HEK293 (cell line): ENCODE measurements around the gene KIF20A.

ENCODE experiments used
- BCL11A ChIP-seq: fragments of 450-650 bp; formaldehyde crosslinking; IDR thresholded peaks from 2 replicates; pipeline ENCODE4 v1.5.1; 2016; ENCODE audit warnings: low read depth, missing biosample characterization, missing genetic modification characterization
- CTCF ChIP-seq: fragments of 450-650 bp; formaldehyde crosslinking; IDR thresholded peaks from 2 replicates; pipeline ENCODE4 v1.5.1; 2016; ENCODE audit warnings: missing biosample characterization, missing genetic modification characterization
- PBX3 ChIP-seq: sonication (generic); formaldehyde crosslinking; IDR thresholded peaks from 2 replicates; pipeline ENCODE4 v1.8.1; 2022; ENCODE audit warnings: mild to moderate bottlenecking, moderate library complexity, missing genetic modification reagents
- REST ChIP-seq: fragments of 450-650 bp; formaldehyde crosslinking; IDR thresholded peaks from 2 replicates; pipeline ENCODE4 v1.5.1; 2016; ENCODE audit warnings: missing biosample characterization, missing genetic modification characterization
- SALL2 ChIP-seq: fragments of 450-650 bp; formaldehyde crosslinking; IDR thresholded peaks from 2 replicates; pipeline ENCODE4 v1.5.0; 2017; ENCODE audit warnings: missing biosample characterization, mild to moderate bottlenecking, missing genetic modification characterization, borderline replicate concordance
- YY1 ChIP-seq: fragments of 450-650 bp; formaldehyde crosslinking; IDR thresholded peaks from 2 replicates; pipeline ENCODE4 v1.5.1; 2018; ENCODE audit warnings: missing biosample characterization, missing genetic modification characterization
- YY2 ChIP-seq: fragments of 450-650 bp; formaldehyde crosslinking; IDR thresholded peaks from 2 replicates; pipeline ENCODE4 v1.5.1; 2016; ENCODE audit warnings: missing biosample characterization, missing genetic modification characterization
- ZBTB6 ChIP-seq: fragments of 450-650 bp; formaldehyde crosslinking; IDR thresholded peaks from 2 replicates; pipeline ENCODE4 v1.5.1; 2017; ENCODE audit warnings: missing biosample characterization, missing genetic modification characterization
- ZNF112 ChIP-seq: fragments of 450-650 bp; formaldehyde crosslinking; IDR thresholded peaks from 2 replicates; pipeline ENCODE4 v1.5.0; 2017; ENCODE audit warnings: missing biosample characterization, missing genetic modification characterization
- ZNF169 ChIP-seq: fragments of 450-650 bp; formaldehyde crosslinking; IDR thresholded peaks from 2 replicates; pipeline ENCODE4 v1.5.1; 2016; ENCODE audit warnings: missing biosample characterization, missing genetic modification characterization
- ZNF24 ChIP-seq: fragments of 450-650 bp; formaldehyde crosslinking; IDR thresholded peaks from 2 replicates; pipeline ENCODE4 v1.5.1; 2016; ENCODE audit warnings: missing biosample characterization, missing genetic modification characterization
- ZNF274 ChIP-seq, 2 experiments: fragments of 200-500 bp in 1 of 2; fragments of 450-650 bp in 1 of 2; sonication (Bioruptor generic) in 1 of 2; formaldehyde crosslinking in 1 of 2; IDR thresholded peaks; 2 replicates each; pipeline versions ENCODE4 v1.5.1 to v1.6.1; 2014 to 2016; ENCODE audit warnings: borderline replicate concordance in 1 of 2, inconsistent platforms in 1 of 2, low read length in 1 of 2, missing biosample characterization in 1 of 2, missing genetic modification characterization in 1 of 2
- ZNF362 ChIP-seq: fragments of 450-650 bp; formaldehyde crosslinking; IDR thresholded peaks from 2 replicates; pipeline ENCODE4 v1.5.1; 2016; ENCODE audit warnings: missing biosample characterization, missing genetic modification characterization
- ZNF391 ChIP-seq: fragments of 450-650 bp; formaldehyde crosslinking; IDR thresholded peaks from 2 replicates; pipeline ENCODE4 v1.5.1; 2016; ENCODE audit warnings: low read depth, missing biosample characterization, missing genetic modification characterization, borderline replicate concordance

- no peak for TF ChIP-seq ZNF362 (tag by site-specific recombination)
- no peak for TF ChIP-seq CTCF (tag by site-specific recombination)
- TF ChIP-seq ZNF112, result no peak
- no peak for TF ChIP-seq YY2
- no peak for TF ChIP-seq ZBTB6 (tag by site-specific recombination)
- no peak for TF ChIP-seq ZNF391 (tag by site-specific recombination)
- no peak for TF ChIP-seq ZNF274 (IDR thresholded peaks at IDR 0.05; ENCODE audit: low read length)
- no peak for TF ChIP-seq ZNF274 (tag by site-specific recombination; IDR thresholded peaks at IDR 0.05; ENCODE audit: borderline replicate concordance)
- no peak for TF ChIP-seq YY1
- TF ChIP-seq BCL11A (tag by site-specific recombination), result no peak
- no peak for TF ChIP-seq ZNF169 (tag by site-specific recombination)
- no peak for TF ChIP-seq ZNF24 (tag by site-specific recombination)
- TF ChIP-seq SALL2 (tag by site-specific recombination), result no peak
- TF ChIP-seq PBX3 (CRISPR knock-in tag), result no peak
- TF ChIP-seq REST (tag by site-specific recombination), result no peak
These were observed 37.9 kb downstream of the KIF20A start for GRCh38 chr5:138216799-138217198.
